ENCODE data around the gene ANKRD27.
A peak's percentile ranks its signal among the peaks of the same experiment; 100 is the strongest.

The ANKRD27 gene

GRCh38 chr19:32619051-32619685, 55.8 kb downstream of the ANKRD27 start:
- H3K36me3 Mint-ChIP-seq (ENCODE audit: low read depth): peaks cover 60% of the 10 kb centered on the region
- peaks cover 8% of the 10 kb centered on the region for H3K27me3 Mint-ChIP-seq (ENCODE audit: low read depth, poor library complexity)
- no peak overlapping the region for H3K4me3 Mint-ChIP-seq
- H3K4me1 Mint-ChIP-seq: peaks cover 15% of the 10 kb centered on the region
- no peak for DNase-seq
- peak overlapping the region; percentile 36 for H3K27ac Mint-ChIP-seq
- no peak for TF ChIP-seq CTCF (IDR thresholded peaks at IDR 0.05)
- H3K9me3 Mint-ChIP-seq: no peaks in the 10 kb centered on the region

GRCh38 chr19:32615569-32615968, 59.4 kb downstream of the ANKRD27 start:
- DNase-seq: no peak
- H3K4me1 Mint-ChIP-seq: no peaks in the 10 kb centered on the region
- peaks cover 65% of the 10 kb centered on the region for H3K36me3 Mint-ChIP-seq (ENCODE audit: low read depth)
- no peaks in the 10 kb centered on the region for H3K9me3 Mint-ChIP-seq
- H3K27ac Mint-ChIP-seq: peak overlapping the region; percentile 73
- no peak overlapping the region for H3K4me3 Mint-ChIP-seq
- H3K27me3 Mint-ChIP-seq (ENCODE audit: low read depth, poor library complexity): peaks cover 13% of the 10 kb centered on the region
- no peak for TF ChIP-seq CTCF (IDR thresholded peaks at IDR 0.05)

GRCh38 chr19:32614916-32615315, 60.1 kb downstream of the ANKRD27 start:
- Mint-ChIP-seq H3K4me3 (no peak overlapping the region), H3K27ac (no peak overlapping the region), H3K4me1 (no peaks in the 10 kb centered on the region), H3K27me3 (ENCODE audit: low read depth, poor library complexity) (peaks cover 13% of the 10 kb centered on the region), H3K36me3 (ENCODE audit: low read depth) (peaks cover 65% of the 10 kb centered on the region), H3K9me3 (no peaks in the 10 kb centered on the region)
- no peak for TF ChIP-seq CTCF (IDR thresholded peaks at IDR 0.05)
- DNase-seq: no peak

- Mint-ChIP-seq H3K4me3 (no peak overlapping the region), H3K9me3 (no peaks in the 10 kb centered on the region), H3K27me3 (ENCODE audit: low read depth, poor library complexity) (peaks cover 9% of the 10 kb centered on the region), H3K36me3 (ENCODE audit: low read depth) (peaks cover 60% of the 10 kb centered on the region), H3K27ac (no peak overlapping the region), H3K4me1 (no peaks in the 10 kb centered on the region)
- TF ChIP-seq CTCF (IDR thresholded peaks at IDR 0.05): no peak
- DNase-seq: no peak
Measured at GRCh38 chr19:32613008-32613407, 62.0 kb downstream of the ANKRD27 start.

GRCh38 chr19:32611161-32611560, 63.8 kb downstream of the ANKRD27 start:
- no peak for DNase-seq
- Mint-ChIP-seq H3K4me3 (no peak overlapping the region), H3K27ac (no peak overlapping the region), H3K36me3 (ENCODE audit: low read depth) (peaks cover 67% of the 10 kb centered on the region), H3K4me1 (no peaks in the 10 kb centered on the region), H3K27me3 (ENCODE audit: low read depth, poor library complexity) (peaks cover 9% of the 10 kb centered on the region), H3K9me3 (no peaks in the 10 kb centered on the region)
- TF ChIP-seq CTCF (IDR thresholded peaks at IDR 0.05): no peak

- DNase-seq: no peak
- H3K27ac Mint-ChIP-seq: no peak overlapping the region
- H3K27me3 Mint-ChIP-seq (ENCODE audit: low read depth, poor library complexity): peaks cover 8% of the 10 kb centered on the region
- H3K9me3 Mint-ChIP-seq: no peaks in the 10 kb centered on the region
- no peak overlapping the region for H3K4me3 Mint-ChIP-seq
- H3K4me1 Mint-ChIP-seq: no peaks in the 10 kb centered on the region
- TF ChIP-seq CTCF (IDR thresholded peaks at IDR 0.05): no peak
- peaks cover 54% of the 10 kb centered on the region for H3K36me3 Mint-ChIP-seq (ENCODE audit: low read depth)
Measured at GRCh38 chr19:32607479-32607878, 67.5 kb downstream of the ANKRD27 start.
